GM18508 (cell line): Measurements from ENCODE around the gene STAM2.
"Not testable (repeated sequence)": the region's sequence is repeated elsewhere in the genome, so short reads cannot be mapped to it uniquely, and the experiment has no call there.

ENCODE experiments used
- ATAC-seq: cut with Tn5 transposase; IDR thresholded peaks from one replicate; pipeline ENCODE4 v1.9.1; 2021; ENCODE audit warnings: moderate number of reproducible peaks; ENCODE audit not compliant: insufficient read depth, unreplicated experiment

The STAM2 gene

GRCh38 chr2:152115952-152116351 lies 59.6 kb downstream of the STAM2 start:
- ATAC-seq, result no peak

DNA sequence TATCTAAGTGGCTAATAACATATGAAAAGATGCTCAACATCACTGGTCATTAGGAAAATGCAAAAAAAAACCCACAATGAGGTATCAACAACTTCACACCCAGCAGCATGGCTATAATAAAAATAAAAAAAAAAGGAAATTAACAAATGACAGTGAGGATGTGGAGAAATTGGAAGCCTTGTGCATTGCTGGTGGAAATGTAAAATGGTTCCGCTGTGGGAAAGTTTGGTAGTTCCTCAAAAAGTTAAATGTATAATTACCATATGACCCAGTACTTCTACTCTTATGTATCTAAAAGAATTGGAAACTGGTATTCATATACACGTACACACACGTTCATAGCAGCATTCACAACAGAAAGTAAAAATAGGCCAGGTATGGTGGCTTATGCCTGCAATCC lies 61.2 kb downstream of the STAM2 start:
- no peak for ATAC-seq

DNA sequence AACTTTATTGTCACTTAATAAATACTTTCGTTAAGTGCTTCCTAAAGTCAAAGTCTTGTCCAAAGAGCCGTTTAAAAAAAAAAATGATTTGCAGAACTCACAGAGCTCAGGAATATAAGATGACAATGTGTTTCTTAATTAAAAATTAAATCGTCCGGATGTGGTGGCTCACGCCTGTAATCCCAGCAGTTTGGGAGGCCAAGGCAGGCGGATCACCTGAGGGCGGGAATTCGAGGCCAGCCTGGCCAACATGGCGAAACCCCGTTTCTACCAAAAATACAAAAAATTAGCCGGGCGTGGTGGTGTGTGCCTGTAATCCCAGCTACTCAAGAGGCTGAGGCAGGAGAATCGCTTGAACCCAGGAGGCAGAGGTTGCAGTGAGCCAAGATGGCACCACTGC lies 68.4 kb downstream of the STAM2 start:
- ATAC-seq, result not testable (repeated sequence)

- ATAC-seq, result no peak
These were observed 69.1 kb downstream of the STAM2 start for GRCh38 chr2:152106464-152106863.

DNA sequence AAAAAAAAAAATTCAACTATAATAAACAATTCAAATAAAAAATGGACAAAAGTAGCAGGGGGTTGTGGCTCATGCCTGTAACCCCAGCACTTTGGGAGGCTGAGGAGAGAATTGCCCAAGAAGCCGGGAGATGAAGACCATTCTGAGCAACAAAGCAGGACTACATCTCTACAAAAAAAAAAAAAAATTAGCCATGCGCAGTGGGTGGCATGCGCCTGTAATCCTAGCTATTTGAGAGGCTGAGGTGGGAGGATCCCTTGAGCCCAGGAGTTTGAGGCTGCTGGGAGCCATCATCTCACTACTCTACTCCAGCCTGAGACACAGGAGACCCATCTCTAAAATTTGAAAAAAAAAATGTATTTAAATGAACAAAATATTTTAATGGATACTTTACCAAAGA lies 72.3 kb downstream of the STAM2 start:
- no peak for ATAC-seq

- no peak for ATAC-seq
These were observed 74.6 kb downstream of the STAM2 start for GRCh38 chr2:152100961-152101360.

DNA sequence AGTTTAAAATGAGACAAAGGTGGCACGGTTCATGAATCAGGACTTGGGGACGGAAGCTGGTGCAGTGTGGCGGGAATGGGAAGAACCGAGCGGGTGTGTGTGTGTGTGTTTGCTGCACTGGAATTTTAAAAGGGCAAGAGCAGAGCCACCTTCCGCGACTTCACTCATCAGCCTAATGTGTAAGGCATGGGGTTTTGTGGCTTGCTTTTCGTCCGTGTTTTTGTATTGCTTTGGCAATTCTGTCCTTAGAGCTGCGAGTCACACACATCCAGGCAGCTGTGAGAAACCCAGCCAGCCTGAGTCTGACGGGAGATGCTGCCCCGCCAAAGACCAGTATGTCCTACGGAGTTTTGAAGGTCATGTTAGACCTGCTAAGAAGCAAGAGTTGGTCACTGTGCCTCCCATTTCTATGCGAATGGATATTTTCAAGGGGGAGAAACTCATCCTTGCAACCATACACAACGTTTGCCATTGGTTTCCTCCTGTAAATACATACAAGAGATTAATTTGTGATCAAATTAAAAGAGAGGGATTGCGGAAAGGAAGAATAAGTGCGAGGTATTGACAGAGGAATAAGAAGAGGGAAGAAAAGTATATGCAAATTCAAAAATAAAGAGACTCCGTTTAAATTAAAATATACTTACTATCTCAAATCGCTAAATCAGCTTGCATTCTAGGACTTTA lies 76.1 kb downstream of the STAM2 start:
- ATAC-seq, result no peak

- ATAC-seq, result no peak
These were observed 76.8 kb downstream of the STAM2 start, which contains the start of gene CACNB4 for GRCh38 chr2:152098496-152099366. TSS of gene CACNB4 (minus strand) at chr2:152099044.

GRCh38 chr2:152097801-152098495 lies 77.6 kb downstream of the STAM2 start:
- no peak for ATAC-seq

DNA sequence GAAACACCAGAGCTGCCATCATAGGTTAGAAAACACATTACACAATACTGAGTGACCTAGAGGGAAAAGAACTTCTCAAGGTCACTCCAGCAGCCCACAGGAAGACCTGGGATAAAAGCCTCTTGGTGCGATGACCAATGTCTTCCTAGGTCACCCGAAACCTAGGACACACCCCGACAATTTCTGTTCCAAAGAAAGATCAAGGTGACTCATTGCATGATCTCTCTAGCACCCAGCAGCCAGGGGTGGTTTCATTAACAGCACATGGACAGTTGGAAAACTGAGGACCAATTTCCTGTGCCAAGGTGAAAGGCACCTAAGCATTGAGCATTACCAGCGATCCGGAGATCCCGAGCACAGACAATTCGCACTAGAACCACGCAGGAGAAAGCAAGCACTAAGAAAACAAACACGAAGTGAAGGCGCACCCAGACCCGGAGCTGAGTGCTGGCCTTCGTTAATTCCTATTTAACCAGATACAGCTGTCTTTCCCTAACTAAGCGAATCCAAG lies 78.2 kb downstream of the STAM2 start:
- no peak for ATAC-seq

- ATAC-seq, result no peak
These were observed 80.4 kb downstream of the STAM2 start for GRCh38 chr2:152095146-152095545.

- ATAC-seq, result no peak
These were observed 81.5 kb downstream of the STAM2 start for GRCh38 chr2:152094014-152094413.

DNA sequence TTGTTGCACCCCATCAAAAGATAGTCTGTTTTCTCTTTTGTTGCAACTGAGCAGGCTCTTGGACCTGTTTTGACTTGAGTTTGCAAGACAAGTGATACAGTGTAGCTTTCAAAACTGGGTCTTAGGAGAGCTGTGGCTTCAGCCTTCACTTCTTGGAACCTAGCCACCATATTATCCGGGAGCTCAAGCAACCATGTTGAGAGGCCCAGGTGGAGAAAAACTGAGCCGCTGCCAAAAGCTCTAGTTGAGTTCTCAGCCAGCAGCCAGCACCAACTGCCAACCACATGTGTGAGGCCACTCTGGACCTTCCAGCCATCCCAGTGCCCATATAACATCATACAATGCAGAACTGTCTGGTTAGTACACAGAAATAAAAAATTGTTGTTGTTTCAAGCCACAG lies 82.1 kb downstream of the STAM2 start:
- no peak for ATAC-seq

DNA sequence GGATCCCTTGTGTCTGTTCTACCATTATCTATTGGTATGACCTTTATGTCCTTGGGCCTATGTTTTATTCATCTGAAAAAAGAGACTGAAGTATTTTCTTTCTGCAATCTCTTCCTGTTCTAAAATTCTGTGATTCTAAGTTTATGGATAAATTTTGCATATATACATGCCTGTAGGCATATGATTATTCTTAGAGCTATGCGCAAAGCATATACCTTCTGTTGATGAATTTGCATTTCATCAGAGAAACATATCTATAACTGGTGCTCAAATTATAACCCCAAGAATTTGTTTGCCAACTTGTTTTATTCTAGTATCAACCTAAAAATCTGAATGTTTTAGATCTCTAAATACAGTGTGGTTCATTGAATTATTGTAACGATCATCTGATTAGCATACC lies 83.5 kb downstream of the STAM2 start:
- no peak for ATAC-seq

GRCh38 chr2:152090726-152091125 lies 84.8 kb downstream of the STAM2 start:
- not testable (repeated sequence) for ATAC-seq

- no peak for ATAC-seq
These were observed 86.3 kb downstream of the STAM2 start for GRCh38 chr2:152089238-152089637.

DNA sequence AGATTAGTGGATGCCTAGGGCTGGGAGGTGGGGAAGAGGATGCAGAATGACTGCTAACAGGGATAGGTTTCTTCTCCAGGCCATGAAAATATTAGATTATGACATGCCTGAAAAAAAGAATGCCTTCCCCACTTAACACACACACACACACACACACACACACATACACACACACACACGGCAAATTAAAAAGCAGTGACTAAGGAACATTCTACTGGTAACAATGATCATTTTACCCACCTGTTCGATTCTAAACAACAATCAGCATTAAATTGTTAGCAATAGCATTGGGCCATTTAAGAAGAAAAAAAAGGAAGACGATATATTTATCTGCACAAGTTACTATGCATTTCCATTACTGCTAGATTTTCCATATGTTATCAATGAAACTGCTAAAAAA lies 87.6 kb downstream of the STAM2 start:
- no peak for ATAC-seq

DNA sequence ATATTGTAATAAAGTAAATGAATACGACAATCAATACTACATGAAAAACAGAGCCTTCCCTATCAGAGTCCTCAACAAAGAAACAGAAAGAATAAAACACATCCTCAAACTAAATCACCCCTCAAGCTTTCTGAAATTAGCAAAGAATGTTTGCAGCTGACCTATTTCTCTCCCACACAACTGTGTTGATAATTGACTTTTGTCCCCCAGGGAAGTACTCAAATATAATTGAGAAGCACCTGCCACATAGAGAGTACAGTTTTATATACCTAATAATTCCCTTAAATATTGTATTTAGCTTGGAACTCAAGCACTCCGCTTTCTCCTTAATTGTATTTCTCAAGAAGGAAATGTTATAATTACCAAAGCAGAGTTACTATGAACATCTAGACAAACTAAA lies 89.3 kb downstream of the STAM2 start:
- ATAC-seq, result no peak

- ATAC-seq, result no peak
These were observed 91.5 kb downstream of the STAM2 start for GRCh38 chr2:152084076-152084475.

DNA sequence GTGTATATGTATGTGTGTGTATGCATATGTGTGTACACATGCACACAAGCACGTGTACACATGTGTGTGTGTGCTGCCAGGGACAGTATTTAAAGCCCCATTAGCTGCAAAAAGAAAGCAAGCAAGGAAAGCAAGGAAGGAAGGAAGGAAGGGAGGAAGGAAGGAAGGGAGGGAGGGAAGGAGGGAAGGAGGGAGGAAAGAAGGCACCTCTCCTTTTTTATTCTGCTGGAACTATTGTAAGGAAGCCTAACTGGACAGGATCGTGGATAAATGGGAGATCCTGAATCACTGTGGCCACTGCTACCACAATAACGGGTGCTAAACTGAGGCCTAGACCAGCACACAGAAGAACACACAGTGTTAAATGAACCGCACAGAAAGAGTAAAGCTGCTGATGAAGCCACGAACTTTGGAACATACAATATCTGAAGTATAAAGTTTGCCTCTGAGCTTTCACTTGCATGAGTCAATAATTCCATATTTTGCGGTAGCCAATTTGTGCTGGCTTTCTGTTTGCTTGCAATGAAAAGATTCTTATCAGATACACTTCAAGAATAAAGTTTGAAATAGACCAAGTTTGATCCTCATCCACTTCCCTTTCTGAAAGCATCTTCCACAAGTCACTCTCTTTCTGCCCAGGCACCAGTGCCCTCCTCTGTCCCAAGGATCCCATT lies 92.2 kb downstream of the STAM2 start:
- ATAC-seq, result no peak
